Hepatocyte (in vitro differentiated cells): ENCODE results near the gene DHX58.

Experiments used
- EZH2 ChIP-seq: fragments of 200-600 bp; sonication (generic); IDR thresholded peaks from 2 replicates; pipeline ENCODE4 v1.6.1; 2016; ENCODE audit warnings: antibody characterized with exemption, mild to moderate bottlenecking, borderline replicate concordance
- EZH2phosphoT487 ChIP-seq: fragments of 200-600 bp; sonication (generic); IDR thresholded peaks from one replicate; pipeline ENCODE4 v1.6.1; 2018; ENCODE audit warnings: antibody characterized with exemption, mild to moderate bottlenecking, low read depth, moderate library complexity; ENCODE audit not compliant: unreplicated experiment, severe bottlenecking
- TF ChIP-seq, protein P1 (sequence below): fragments of 200-600 bp; sonication (generic); IDR thresholded peaks from 2 replicates; pipeline ENCODE4 v1.5.1; 2016; ENCODE audit warnings: antibody characterized with exemption, mild to moderate bottlenecking; ENCODE audit not compliant: poor library complexity

DNA sequence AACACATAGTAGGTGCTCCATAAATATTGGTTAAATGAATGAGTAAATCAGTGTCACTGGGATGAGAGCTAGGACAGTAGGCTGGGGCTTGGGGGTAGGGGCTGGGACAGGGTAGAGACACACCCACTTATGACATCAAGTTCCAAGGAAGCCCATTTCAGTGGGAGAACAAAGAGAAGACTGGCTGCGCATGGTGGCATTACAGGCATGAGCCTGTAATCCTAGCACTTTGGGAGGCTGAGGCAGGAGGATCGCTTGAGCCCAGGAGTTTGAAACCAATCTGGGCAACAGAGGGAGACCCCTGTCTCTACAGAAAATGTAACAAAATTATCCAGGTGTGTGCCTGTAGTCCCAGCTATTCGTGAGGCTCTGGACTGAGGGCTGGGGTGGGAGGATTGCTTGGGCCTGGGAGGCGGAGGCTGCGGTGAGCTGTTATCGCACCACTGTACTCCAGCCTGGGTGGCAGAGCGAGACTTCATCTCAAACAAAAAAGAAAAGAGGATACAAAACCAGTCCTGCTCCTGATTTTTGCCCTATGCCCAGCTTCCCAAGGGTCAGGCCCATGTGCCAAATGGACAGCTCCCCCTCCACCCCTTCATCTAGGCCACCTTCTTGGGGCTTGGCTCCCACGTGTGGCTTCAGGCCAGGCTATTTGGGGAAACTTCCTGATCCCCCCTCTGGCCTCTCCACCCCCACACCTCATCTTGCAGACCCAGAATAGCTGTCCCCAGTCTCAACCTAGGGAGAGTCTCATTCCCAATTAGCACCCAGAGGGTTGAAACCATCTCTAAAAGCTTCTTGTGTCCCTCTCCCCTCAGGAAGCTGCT lies 21.3 kb downstream of the DHX58 start:
- TF ChIP-seq EZH2 (no peak), EZH2phosphoT487 (no peak)
- TF ChIP-seq, protein P1, sequence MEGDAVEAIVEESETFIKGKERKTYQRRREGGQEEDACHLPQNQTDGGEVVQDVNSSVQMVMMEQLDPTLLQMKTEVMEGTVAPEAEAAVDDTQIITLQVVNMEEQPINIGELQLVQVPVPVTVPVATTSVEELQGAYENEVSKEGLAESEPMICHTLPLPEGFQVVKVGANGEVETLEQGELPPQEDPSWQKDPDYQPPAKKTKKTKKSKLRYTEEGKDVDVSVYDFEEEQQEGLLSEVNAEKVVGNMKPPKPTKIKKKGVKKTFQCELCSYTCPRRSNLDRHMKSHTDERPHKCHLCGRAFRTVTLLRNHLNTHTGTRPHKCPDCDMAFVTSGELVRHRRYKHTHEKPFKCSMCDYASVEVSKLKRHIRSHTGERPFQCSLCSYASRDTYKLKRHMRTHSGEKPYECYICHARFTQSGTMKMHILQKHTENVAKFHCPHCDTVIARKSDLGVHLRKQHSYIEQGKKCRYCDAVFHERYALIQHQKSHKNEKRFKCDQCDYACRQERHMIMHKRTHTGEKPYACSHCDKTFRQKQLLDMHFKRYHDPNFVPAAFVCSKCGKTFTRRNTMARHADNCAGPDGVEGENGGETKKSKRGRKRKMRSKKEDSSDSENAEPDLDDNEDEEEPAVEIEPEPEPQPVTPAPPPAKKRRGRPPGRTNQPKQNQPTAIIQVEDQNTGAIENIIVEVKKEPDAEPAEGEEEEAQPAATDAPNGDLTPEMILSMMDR, result no peak
